K562 (cell line): ENCODE data around the gene GPRC5A. TPM values are rescaled to one million over a fixed set of nuclear protein-coding genes. Genes with fewer than 3 reads are reported as not detected.

Source experiments
- ATAC-seq: fragments of 200-7000 bp; cut with Tn5 transposase; 3 replicates; pipeline ENCODE4 v1.9.1; 2020; ENCODE audit warnings: moderate library complexity
- BruUV-seq: library from RNA; stranded (reverse); fragments of 400-500 nt; replicated peaks from 2 replicates; lab custom pipeline; 2021; lab: Mats Ljungman, UMichigan
- CTCF ChIA-PET: fragments of 300-600 bp; formaldehyde crosslinking; extraction: SDS; loops from one replicate; lab custom pipeline; 2021; ENCODE audit warnings: low intra/inter-chr PET ratio; lab: Yijun Ruan, JAX
- POLR2A ChIA-PET: fragments of 300-600, 350-650 bp; sonication (Branson Sonifier 250); formaldehyde crosslinking; extraction: SDS; loops from one replicate; lab custom pipeline; 2021; ENCODE audit warnings: antibody characterized with exemption, inconsistent platforms; lab: Yijun Ruan, JAX
- DNase-seq, 4 experiments: peaks; one replicate each; pipeline versions ENCODE4 v3.0.0 to v3.0.0-alpha.2; 2011 to 2018; ENCODE audit warnings: low spot score in 3 of 4, mixed read lengths in 3 of 4; ENCODE audit errors: extremely low read depth in 1 of 4
- FAIRE-seq: peaks from 2 replicates; lab custom pipeline; 2011; peaks lifted over from hg19 to GRCh38; lab: Jason Lieb, UNC
- H2AFZ ChIP-seq: 2 replicates; pipeline ENCODE4 v1.6.0; 2011; ENCODE audit warnings: low read depth, low read length, control low read depth, inconsistent platforms
- H3K27ac ChIP-seq: fragments of 200-600 bp; 3 replicates; pipeline ENCODE4 v1.8.0; 2011; ENCODE audit warnings: low read depth, mild to moderate bottlenecking, control low read depth, inconsistent platforms, low read length, moderate library complexity, mixed read lengths; ENCODE audit errors: extremely low read depth
- H3K27me3 ChIP-seq, 2 experiments: fragments of 300-600 bp in 1 of 2; 2 replicates in 1 of 2; 3 replicates in 1 of 2; pipeline versions ENCODE4 v1.6.0 to v1.8.0; 2011; ENCODE audit warnings: inconsistent platforms in 2 of 2, low read length in 2 of 2, mild to moderate bottlenecking in 1 of 2, mixed read lengths in 1 of 2, moderate library complexity in 1 of 2; ENCODE audit not compliant: control insufficient read depth in 2 of 2, insufficient read depth in 2 of 2
- H3K36me3 ChIP-seq: fragments of 300-600 bp; 3 replicates; pipeline ENCODE4 v1.8.0; 2011; ENCODE audit warnings: mild to moderate bottlenecking, low read length, inconsistent platforms; ENCODE audit not compliant: control insufficient read depth, insufficient read depth
- H3K4me1 ChIP-seq, 2 experiments: fragments of 200-600 bp in 1 of 2; replicated peaks in 1 of 2; 2 replicates in 1 of 2; 3 replicates in 1 of 2; pipeline versions ENCODE4 v1.5.1 to v1.8.0; 2011; ENCODE audit warnings: inconsistent platforms in 2 of 2, low read length in 2 of 2, mild to moderate bottlenecking in 1 of 2, mixed read lengths in 1 of 2, moderate library complexity in 1 of 2; ENCODE audit not compliant: control insufficient read depth in 2 of 2, insufficient read depth in 2 of 2
- H3K4me2 ChIP-seq: 2 replicates; pipeline ENCODE4 v1.6.1; 2011; ENCODE audit warnings: low read length, control low read depth, inconsistent platforms, mixed read lengths; ENCODE audit not compliant: insufficient read depth
- H3K4me3 ChIP-seq: fragments of 200-600 bp; sonication (generic), shearing (Covaris generic); 2 replicates; pipeline ENCODE4 v1.5.1; 2016; ENCODE audit warnings: control low read depth, inconsistent platforms
- H3K79me2 ChIP-seq: fragments of 200-600 bp; 3 replicates; pipeline ENCODE4 v1.8.0; 2011; ENCODE audit warnings: low read length, inconsistent platforms; ENCODE audit not compliant: control insufficient read depth, insufficient read depth
- H3K9ac ChIP-seq, 2 experiments: 2 replicates each; pipeline versions ENCODE4 v1.6.0 to v1.6.1; 2011; ENCODE audit warnings: low read depth in 2 of 2, low read length in 2 of 2, control low read depth in 1 of 2, inconsistent platforms in 1 of 2, mild to moderate bottlenecking in 1 of 2, mixed read lengths in 1 of 2; ENCODE audit not compliant: insufficient read depth in 1 of 2
- H3K9me1 ChIP-seq: one replicate; pipeline ENCODE4 v1.6.0; 2011; ENCODE audit warnings: inconsistent platforms, mild to moderate bottlenecking, low read length, moderate library complexity; ENCODE audit not compliant: control insufficient read depth, insufficient read depth
- H3K9me3 ChIP-seq: replicated peaks from 2 replicates; pipeline ENCODE4 v1.5.1; 2011; ENCODE audit warnings: low read depth, low read length, inconsistent platforms; ENCODE audit not compliant: control insufficient read depth, insufficient read depth
- H4K20me1 ChIP-seq: replicated peaks from 2 replicates; pipeline ENCODE4 v1.6.1; 2011; ENCODE audit warnings: low read length, inconsistent platforms, mixed read lengths; ENCODE audit not compliant: control insufficient read depth, insufficient read depth
- CTCFL ChIP-seq: IDR thresholded peaks from 2 replicates; pipeline ENCODE4 v1.6.1; 2011; ENCODE audit warnings: borderline replicate concordance, low read depth, mild to moderate bottlenecking, moderate library complexity, low read length; ENCODE audit not compliant: insufficient read depth, poor library complexity, severe bottlenecking
- EP300 ChIP-seq: IDR thresholded peaks from 2 replicates; pipeline ENCODE4 v1.6.1; 2012; ENCODE audit warnings: low read length, improper control_type of control experiment
- FOXP1 ChIP-seq: sonication (generic); formaldehyde crosslinking; IDR thresholded peaks from 2 replicates; pipeline ENCODE4 v1.8.0; 2022; ENCODE audit warnings: mild to moderate bottlenecking, missing genetic modification reagents
- KDM5B ChIP-seq: fragments of 200-600 bp; sonication (generic); IDR thresholded peaks from 2 replicates; pipeline ENCODE4 v1.6.1; 2012; ENCODE audit warnings: low read depth, mild to moderate bottlenecking, moderate library complexity, low read length, control low read depth, inconsistent platforms; ENCODE audit not compliant: insufficient replicate concordance
- POLR3G ChIP-seq: IDR thresholded peaks from 2 replicates; pipeline ENCODE4 v1.6.1; 2011; ENCODE audit not compliant: insufficient read length, insufficient replicate concordance; ENCODE audit errors: extremely low read depth
- REST ChIP-seq, 2 experiments: fragments of 450-650 bp; formaldehyde crosslinking in 1 of 2; IDR thresholded peaks; 2 replicates each; pipeline versions ENCODE4 v1.4.0 to v1.6.1; 2014 to 2020; ENCODE audit warnings: mild to moderate bottlenecking in 2 of 2, borderline replicate concordance in 1 of 2, low read depth in 1 of 2
- SMARCA4 ChIP-seq: fragments of 450-650 bp; IDR thresholded peaks from 2 replicates; pipeline ENCODE4 v1.6.1; 2016
- ZKSCAN1 ChIP-seq: fragments of 150-350 bp; IDR thresholded peaks from 2 replicates; pipeline ENCODE4 v1.6.1; 2016; ENCODE audit warnings: low read depth, low read length
- ZNF589 ChIP-seq: fragments of 200-800 bp; sonication (Bioruptor generic); IDR thresholded peaks from 2 replicates; pipeline ENCODE4 v1.6.1; 2016; ENCODE audit warnings: low read depth, missing genetic modification characterization, missing compliant biosample characterization
- WGBS: fragments of 100-300 bp; shearing (Covaris generic); methylation state at CpG from one replicate; pipeline ENCODE4 v1.1.6; 2016; ENCODE audit warnings: low coverage, mixed read lengths; ENCODE audit not compliant: insufficient coverage; ENCODE audit errors: missing lambda C conversion rate; 5-methylcytosine and 5-hydroxymethylcytosine counted together
- in situ Hi-C: fragments of 300-500 bp; cut with MboI; formaldehyde crosslinking; loops from 4 replicates; pipeline ENCODE4 v1.15.0; 2018; ENCODE audit warnings: inconsistent platforms, mixed read lengths
- intact Hi-C: fragments of 100-400 bp; cut with micrococcal nuclease; formaldehyde crosslinking; loops from 2 replicates; pipeline ENCODE4 v1.14.2; 2022
- polyA plus RNA-seq, 8 experiments: library from polyadenylated mRNA; depleted of rRNA in 4 of 8; stranded (reverse) in 5 of 8; unstranded in 3 of 8; fragments of >200 nt; fragmentation: Nextera tagmentation in 2 of 8; fragmentation: Illumina TruSeq in 1 of 8; extraction: Ambion mirVana in 2 of 8; extraction: Trizol in 1 of 8; gene quantifications; 2 replicates each; pipeline versions ENCODE4 v1.2.1 to v1.2.3, GENCODE V29; 2011 to 2014; ENCODE audit warnings: inconsistent platforms in 1 of 8, missing spikeins in 1 of 8
- total RNA-seq, 7 experiments: library from RNA; depleted of rRNA in 6 of 7; stranded (reverse); fragments of >200 nt in 6 of 7; fragmentation: Illumina TruSeq in 2 of 7; extraction: Trizol in 2 of 7; gene quantifications; 2 replicates each; pipeline versions ENCODE4 v1.2.1 to v1.2.3, GENCODE V29; 2011 to 2021; ENCODE audit warnings: low replicate concordance in 1 of 7

GPRC5A gene
- total and polyA plus RNA-seq, 9 of the 15 experiments (the other 6 are each of a cell fraction or from before 2014, with no cell fraction given): 0.01 to 0.64 (median 0.08) TPM; not detected in 6

- Histone ChIP-seq H3K9me1 (no peaks in the 10 kb centered on the region), H3K9me3 (no peaks in the 10 kb centered on the region; the same call in 1 of the 2 replicates), H2AFZ (peak overlapping the region; percentile 94), H3K27ac (peak overlapping the region; percentile 80), H3K4me1 (peaks cover 0 to 6% of the 10 kb centered on the region in 2 experiments; a peak in 3 of 5 replicates), H3K9ac (peak overlapping the region; percentile 73 to 85), H4K20me1 (no peaks in the 10 kb centered on the region), H3K4me3 (peak overlapping the region; percentile 46), H3K4me2 (peak overlapping the region; percentile 83), H3K27me3 (no peaks in the 10 kb centered on the region), H3K79me2 (peaks cover 10% of the 10 kb centered on the region), H3K36me3 (peaks cover 12% of the 10 kb centered on the region; the same call in 1 of the 3 replicates)
- WGBS: under 1% methylated on average over 23 of the region's 27 CpGs
- in situ Hi-C loops (no loop called here), intact Hi-C loops (no loop called here)
- ATAC-seq (peak; percentile 98), DNase-seq (peak; percentile 79 to 92 (median 82)), FAIRE-seq (peak; percentile 99)
- CTCF ChIA-PET: no interaction called here
- TSS peak; percentile 92 for BruUV-seq
- POLR2A ChIA-PET: interaction anchor here (0.7 kb wide), 1 partner anchor 130 kb away, joined by 3 read pairs; no protein-coding TSS in a partner anchor
- peak; percentile 66 for TF ChIP-seq KDM5B
- 0 out of 2 replicates have a peak, but pooled peaks have one; percentile 27 for TF ChIP-seq FOXP1 (CRISPR knock-in tag)
- no peak for TF ChIP-seq POLR3G
- TF ChIP-seq SMARCA4: peak; percentile 56
- peak; percentile 57; the same call in 1 of the 2 replicates for TF ChIP-seq ZKSCAN1
- peak; percentile 54 for TF ChIP-seq EP300
- no peak for TF ChIP-seq CTCFL
- peak; percentile 19; the same call in 1 of the 2 replicates for TF ChIP-seq REST (IDR thresholded peaks at IDR 0.05; ENCODE audit: borderline replicate concordance)
- TF ChIP-seq REST (CRISPR knock-in tag; IDR thresholded peaks at IDR 0.05; ENCODE audit: low read depth): no peak
- TF ChIP-seq ZNF589 (CRISPR knock-in tag): peak; percentile 58; the same call in 1 of the 2 replicates
Measured at GRCh38 chr12:12927211-12928079, 36.1 kb downstream of the GPRC5A start.
